ENCODE results near the gene SIGLEC1.

GRCh38 chr20:3691306-3691705, 21.1 kb downstream of the SIGLEC1 start:
- TF ChIP-seq GATA3 (IDR thresholded peaks at IDR 0.05; ENCODE audit: low read depth, low read length): no peak
- TF ChIP-seq GATA2 (IDR thresholded peaks at IDR 0.05; ENCODE audit: low read depth, low read length): no peak

Measured in SH-SY5Y (cell line).